C4-2B (cell line): Measurements from ENCODE around the gene H6PD.

ENCODE experiments used
- H3K27ac ChIP-seq: fragments of 450-650 bp; 2 replicates; pipeline ENCODE4 v1.5.1; 2017
- CTCF ChIP-seq: fragments of 450-650 bp; conservative IDR thresholded peaks from 2 replicates; pipeline ENCODE4 v1.5.1; 2017; ENCODE audit warnings: mild to moderate bottlenecking
- ZFX ChIP-seq: fragments of 450-650 bp; IDR thresholded peaks from 2 replicates; pipeline ENCODE4 v1.6.1; 2017

The H6PD gene

GRCh38 chr1:9267827-9268581 lies 33.4 kb downstream of the H6PD start:
- no peak for TF ChIP-seq CTCF
- no peak for TF ChIP-seq ZFX
- H3K27ac ChIP-seq, result no peak overlapping the region

GRCh38 chr1:9269078-9269501 lies 34.5 kb downstream of the H6PD start:
- H3K27ac ChIP-seq, result no peak overlapping the region
- TF ChIP-seq ZFX (no peak), CTCF (no peak)

GRCh38 chr1:9269721-9270120 lies 35.1 kb downstream of the H6PD start:
- no peak for TF ChIP-seq ZFX
- TF ChIP-seq CTCF, result no peak
- no peak overlapping the region for H3K27ac ChIP-seq

GRCh38 chr1:9270290-9270883 lies 35.8 kb downstream of the H6PD start:
- H3K27ac ChIP-seq, result no peak overlapping the region; the same call in 1 of the 2 replicates
- no peak for TF ChIP-seq CTCF
- no peak for TF ChIP-seq ZFX

- no peak overlapping the region for H3K27ac ChIP-seq
- no peak for TF ChIP-seq ZFX
- no peak for TF ChIP-seq CTCF
Measured at GRCh38 chr1:9271283-9271682, 36.7 kb downstream of the H6PD start.

GRCh38 chr1:9271861-9272595 lies 37.5 kb downstream of the H6PD start:
- TF ChIP-seq CTCF, result no peak
- TF ChIP-seq ZFX, result no peak
- no peak overlapping the region for H3K27ac ChIP-seq

- TF ChIP-seq ZFX, result no peak
- TF ChIP-seq CTCF, result no peak
- H3K27ac ChIP-seq, result no peak overlapping the region
Measured at GRCh38 chr1:9273177-9273576, 38.6 kb downstream of the H6PD start.
